HG03469 (cell line): ENCODE results near the gene GRPEL1.
"Not testable (repeated sequence)": the region's sequence is repeated elsewhere in the genome, so short reads cannot be mapped to it uniquely, and the experiment has no call there.

Source experiments
- ATAC-seq: cut with Tn5 transposase; IDR thresholded peaks from one replicate; pipeline ENCODE4 v1.9.1; 2021; ENCODE audit warnings: mild to moderate bottlenecking, moderate library complexity, moderate number of reproducible peaks; ENCODE audit not compliant: unreplicated experiment

Gene GRPEL1

GRCh38 chr4:7094916-7095315 is 27.1 kb upstream of the GRPEL1 start:
- ATAC-seq = no peak

GRCh38 chr4:7092026-7092425 is 24.2 kb upstream of the GRPEL1 start:
- no peak for ATAC-seq

- no peak for ATAC-seq
These were observed 21.5 kb upstream of the GRPEL1 start for GRCh38 chr4:7089213-7089986.

- no peak for ATAC-seq
These were observed 19.2 kb upstream of the GRPEL1 start for GRCh38 chr4:7087036-7087435.

- no peak for ATAC-seq
These were observed 18.5 kb upstream of the GRPEL1 start for GRCh38 chr4:7086384-7086783.

- ATAC-seq = not testable (repeated sequence)
These were observed 16.7 kb upstream of the GRPEL1 start for GRCh38 chr4:7084564-7084961.

- no peak for ATAC-seq
These were observed 16.0 kb upstream of the GRPEL1 start for GRCh38 chr4:7083597-7084563.

- not testable (repeated sequence) for ATAC-seq
These were observed 12.0 kb upstream of the GRPEL1 start for GRCh38 chr4:7079909-7080308.

- ATAC-seq = not testable (repeated sequence)
These were observed 11.6 kb upstream of the GRPEL1 start for GRCh38 chr4:7079483-7079882.

GRCh38 chr4:7078025-7078424 is 10.2 kb upstream of the GRPEL1 start:
- no peak for ATAC-seq

- ATAC-seq = no peak
These were observed 9.5 kb upstream of the GRPEL1 start for GRCh38 chr4:7077371-7077770.

- no peak for ATAC-seq
These were observed 8.8 kb upstream of the GRPEL1 start for GRCh38 chr4:7076696-7077082.

GRCh38 chr4:7075962-7076695 is 8.3 kb upstream of the GRPEL1 start:
- ATAC-seq = no peak

GRCh38 chr4:7074426-7074825 is 6.6 kb upstream of the GRPEL1 start:
- no peak for ATAC-seq

- no peak for ATAC-seq
These were observed 5.9 kb upstream of the GRPEL1 start for GRCh38 chr4:7073526-7074390.

GRCh38 chr4:7073059-7073458 is 5.2 kb upstream of the GRPEL1 start:
- ATAC-seq = no peak

GRCh38 chr4:7070729-7071511 is 3.1 kb upstream of the GRPEL1 start:
- peak; percentile 30 for ATAC-seq

GRCh38 chr4:7068883-7069282 is 1.0 kb upstream of the GRPEL1 start:
- no peak for ATAC-seq

GRCh38 chr4:7068279-7068842 is 497 bp upstream of the GRPEL1 start:
- ATAC-seq = peak; percentile 1
